Measurements from ENCODE around the gene ERGIC1. TPM values are rescaled to one million over a fixed set of nuclear protein-coding genes. Genes with fewer than 3 reads are reported as not detected.

Gene ERGIC1
- total and polyA plus RNA-seq, 2 of the 8 experiments (the other 6 are each of a cell fraction or from before 2014, with no cell fraction given) = 95.3 to 106 TPM

DNA sequence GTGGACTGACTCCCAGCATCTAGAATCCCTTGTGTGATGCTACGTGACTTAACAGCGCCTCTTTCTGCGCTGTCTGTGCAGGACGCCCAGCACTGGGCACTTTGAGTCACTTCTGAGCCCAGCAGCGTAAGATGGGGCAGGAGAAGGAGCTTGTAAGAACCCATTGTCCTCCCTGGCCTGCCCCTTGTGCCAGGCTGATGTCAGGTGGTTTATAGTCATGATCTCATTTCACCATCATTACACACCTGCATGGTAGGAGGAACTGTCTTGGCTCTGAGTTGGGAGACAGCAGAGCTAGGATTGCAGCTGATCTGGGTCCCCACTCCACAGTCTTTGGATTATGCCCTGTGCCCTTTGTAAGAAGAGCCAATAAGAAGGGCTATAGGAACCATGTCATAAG lies 12.2 kb downstream of the ERGIC1 start:
- Histone ChIP-seq H3K36me3 (ENCODE audit: control insufficient read depth in 2 of 4, insufficient read depth in 4 of 4, low read length in 3 of 4) (peaks cover 0 to 4% (median 0%) of the 10 kb centered on the region in 4 experiments; a peak in 1 of 8 replicates), H2AK5ac (ENCODE audit: low read depth, low read length) (no peak overlapping the region), H2BK20ac (ENCODE audit: low read length) (no peak overlapping the region), H3K27me3 (replicated peaks in 1 of 4; ENCODE audit: control insufficient read depth in 3 of 4, extremely low read depth in 1 of 4, insufficient read depth in 3 of 4, low read length in 3 of 4) (no peaks in the 10 kb centered on the region), H4K8ac (ENCODE audit: extremely low read depth, insufficient read depth, low read length) (no peak overlapping the region), H3K4me1 (replicated peaks in 1 of 4; ENCODE audit: control insufficient read depth in 3 of 4, insufficient read depth in 4 of 4, low read length in 3 of 4) (peaks cover 0 to 2% (median 0%) of the 10 kb centered on the region in 4 experiments; a peak in 1 of 7 replicates), H3K56ac (replicated peaks; ENCODE audit: insufficient read length, low read depth, low read length) (no peak overlapping the region), H3K23me2 (ENCODE audit: low read depth, low read length) (no peaks in the 10 kb centered on the region), H2BK5ac (ENCODE audit: low read depth, low read length) (no peak overlapping the region), H4K5ac (ENCODE audit: insufficient read length, low read depth, low read length) (no peak overlapping the region), H2BK120ac (replicated peaks; ENCODE audit: low read depth, low read length) (no peak overlapping the region), H3K4ac (replicated peaks; ENCODE audit: insufficient read length, low read depth, low read length) (no peak overlapping the region), H2BK15ac (ENCODE audit: low read length) (no peak overlapping the region), H3K79me1 (ENCODE audit: low read depth, low read length) (peaks cover 36% of the 10 kb centered on the region), H2AFZ (ENCODE audit: low read length) (no peak overlapping the region), H3K18ac (ENCODE audit: extremely low read depth, low read length) (no peak overlapping the region), H3K9me3 (ENCODE audit: insufficient read depth in 2 of 2, low read depth in 1 of 2, low read length in 1 of 2) (no peaks in the 10 kb centered on the region), H3K79me2 (ENCODE audit: control insufficient read depth in 1 of 2, insufficient read depth in 2 of 2, low read length in 2 of 2) (peaks cover 0 to 93% of the 10 kb centered on the region in 2 experiments), H2BK12ac (ENCODE audit: low read depth, low read length) (no peak overlapping the region), H3K4me2 (ENCODE audit: insufficient read depth in 1 of 2, low read depth in 2 of 2, low read length in 2 of 2) (no peak overlapping the region), H4K91ac (replicated peaks; ENCODE audit: insufficient read length, low read length) (no peak overlapping the region), H3K27ac (ENCODE audit: low read depth, low read length) (no peak overlapping the region), H4K20me1 (replicated peaks in 1 of 2; ENCODE audit: control insufficient read depth in 1 of 2, insufficient read depth in 2 of 2, low read length in 2 of 2) (peaks cover 24 to 48% of the 10 kb centered on the region in 2 experiments), H3K14ac (ENCODE audit: insufficient read length) (no peak overlapping the region), H3K4me3 (ENCODE audit: extremely low read depth in 1 of 4, insufficient read depth in 2 of 4, low read depth in 3 of 4, low read length in 4 of 4) (no peak overlapping the region), H3K23ac (ENCODE audit: insufficient read length) (no peak overlapping the region), H3K9ac (replicated peaks in 1 of 4; ENCODE audit: extremely low read depth in 1 of 4, low read depth in 3 of 4, low read length in 3 of 4) (no peak overlapping the region)
- DNase-seq (ENCODE audit: low read depth in 1 of 2, low spot score in 2 of 2) = no peak
- no peak for FAIRE-seq
- ChIA-PET POLR2A (ENCODE audit: partially characterized antibody) (interaction anchor here (1.2 kb wide), 1 partner anchor 11 kb away, joined by 5 read pairs; no protein-coding TSS in a partner anchor), CTCF (ENCODE audit: partially characterized antibody) (interaction anchor here (1.1 to 1.2 kb wide), 2 partner anchors 69 to 74 kb away, joined by 3 to 4 read pairs; no protein-coding TSS in a partner anchor)
- 80% methylated on average over 5 of the region's 5 CpGs; no CpG with 5 or more reads in 1 of the 2 experiments for WGBS, 2 experiments (ENCODE audit: extremely low coverage in 1 of 2, insufficient coverage in 1 of 2, insufficient read length in 1 of 2, insufficient replicate concordance in 2 of 2, low coverage in 1 of 2, low lambda C conversion rate in 2 of 2, missing lambda C conversion rate in 1 of 2)
- TF ChIP-seq MAFK (IDR thresholded peaks at IDR 0.05; ENCODE audit: low read depth, low read length) (no peak), SP1 (IDR thresholded peaks at IDR 0.05; ENCODE audit: low read depth, low read length) (no peak), CEBPB (IDR thresholded peaks at IDR 0.05; ENCODE audit: low read depth, low read length) (no peak), NRF1 (IDR thresholded peaks at IDR 0.05; ENCODE audit: low read depth, low read length) (no peak), TEAD4 (IDR thresholded peaks at IDR 0.05; ENCODE audit: low read depth, low read length) (no peak), ZNF274 (IDR thresholded peaks at IDR 0.05; ENCODE audit: borderline replicate concordance, extremely low read depth, low read length) (no peak), CBX5 (IDR thresholded peaks at IDR 0.05; ENCODE audit: low read depth, low read length) (no peak), SAP30 (IDR thresholded peaks at IDR 0.05; ENCODE audit: insufficient read depth, insufficient replicate concordance, low read length) (no peak), RBBP5 (IDR thresholded peaks at IDR 0.05; ENCODE audit: borderline replicate concordance, low read depth, low read length) (no peak), JUN (IDR thresholded peaks at IDR 0.05; ENCODE audit: low read depth, low read length) (no peak), EZH2 (IDR thresholded peaks at IDR 0.05; ENCODE audit: low read depth, low read length, severe bottlenecking) (no peak), EGR1 (IDR thresholded peaks at IDR 0.05; ENCODE audit: borderline replicate concordance, low read depth, low read length) (no peak), RAD21 (IDR thresholded peaks at IDR 0.05 in 1 of 2, conservative IDR thresholded peaks at IDR 0.05 in 1 of 2; ENCODE audit: low read depth in 2 of 2, low read length in 2 of 2) (no peak)
